ENCODE measurements around the gene OARD1. TPM values are rescaled to one million over a fixed set of nuclear protein-coding genes. Genes with fewer than 3 reads are reported as not detected.

The OARD1 gene
- total and polyA plus RNA-seq, 2 experiments from 2014 or later: 31.2 to 46.4 TPM

- Histone ChIP-seq H3K4me3 (peak overlapping the region; percentile 23), H3K4me1 (ENCODE audit: insufficient read depth) (peaks cover 9% of the 10 kb centered on the region), H3K9me2 (replicated peaks; ENCODE audit: insufficient read depth) (no peaks in the 10 kb centered on the region), H3K36me3 (replicated peaks; ENCODE audit: insufficient read depth, low read depth) (no peaks in the 10 kb centered on the region), H3K27me3 (no peaks in the 10 kb centered on the region), H2AFZ (peak overlapping the region; percentile 86), H4K20me1 (ENCODE audit: insufficient read depth, poor library complexity, severe bottlenecking) (no peaks in the 10 kb centered on the region), H3K27ac (peak overlapping the region; percentile 76), H3K4me2 (peak overlapping the region; percentile 82), H3K79me2 (no peaks in the 10 kb centered on the region), H3K9me3 (ENCODE audit: low read depth) (no peaks in the 10 kb centered on the region)
- no peak for DNase-seq (ENCODE audit: low spot score)
- TF ChIP-seq EZH2 (IDR thresholded peaks at IDR 0.05; ENCODE audit: borderline replicate concordance) (no peak), CTCF (IDR thresholded peaks at IDR 0.05; ENCODE audit: poor library complexity) (no peak), EZH2phosphoT487 (IDR thresholded peaks at IDR 0.05; ENCODE audit: low read depth, severe bottlenecking, unreplicated experiment) (no peak)
- WGBS (ENCODE audit: low lambda C conversion rate, missing lambda C conversion rate): 48% methylated on average over 13 of the region's 13 CpGs
Measured at GRCh38 chr6:41028561-41029412, 43.4 kb downstream of the OARD1 start.

GRCh38 chr6:41027799-41028560 lies 44.2 kb downstream of the OARD1 start:
- Histone ChIP-seq H3K4me1 (ENCODE audit: insufficient read depth) (peaks cover 9% of the 10 kb centered on the region), H2AFZ (peak overlapping the region; percentile 86), H3K4me2 (peak overlapping the region; percentile 82), H3K9me3 (ENCODE audit: low read depth) (no peaks in the 10 kb centered on the region), H4K20me1 (ENCODE audit: insufficient read depth, poor library complexity, severe bottlenecking) (no peaks in the 10 kb centered on the region), H3K4me3 (peak overlapping the region; percentile 23), H3K27ac (peak overlapping the region; percentile 76), H3K27me3 (no peaks in the 10 kb centered on the region), H3K36me3 (replicated peaks; ENCODE audit: insufficient read depth, low read depth) (no peaks in the 10 kb centered on the region), H3K9me2 (replicated peaks; ENCODE audit: insufficient read depth) (no peaks in the 10 kb centered on the region), H3K79me2 (no peaks in the 10 kb centered on the region)
- 6% methylated on average over 45 of the region's 45 CpGs for WGBS (ENCODE audit: low lambda C conversion rate, missing lambda C conversion rate)
- TF ChIP-seq EZH2 (IDR thresholded peaks at IDR 0.05; ENCODE audit: borderline replicate concordance) (no peak), CTCF (IDR thresholded peaks at IDR 0.05; ENCODE audit: poor library complexity) (peak; percentile 100)
- peak; percentile 89 for DNase-seq (ENCODE audit: low spot score)

GRCh38 chr6:41027241-41027640 lies 44.9 kb downstream of the OARD1 start:
- peak overlapping the region; percentile 65 for H3K27ac ChIP-seq
- H3K4me2 ChIP-seq: peak overlapping the region; percentile 82
- WGBS (ENCODE audit: low lambda C conversion rate, missing lambda C conversion rate): 54% methylated on average over 4 of the region's 4 CpGs
- peak overlapping the region; percentile 86 for H2AFZ ChIP-seq
- no peaks in the 10 kb centered on the region for H3K36me3 ChIP-seq (replicated peaks; ENCODE audit: insufficient read depth, low read depth)
- no peaks in the 10 kb centered on the region for H3K9me3 ChIP-seq (ENCODE audit: low read depth)
- no peak for DNase-seq (ENCODE audit: low spot score)
- H3K9me2 ChIP-seq (replicated peaks; ENCODE audit: insufficient read depth): no peaks in the 10 kb centered on the region
- H3K79me2 ChIP-seq: no peaks in the 10 kb centered on the region
- no peak for TF ChIP-seq EZH2 (IDR thresholded peaks at IDR 0.05; ENCODE audit: borderline replicate concordance)
- no peak for TF ChIP-seq CTCF (IDR thresholded peaks at IDR 0.05; ENCODE audit: poor library complexity)
- no peak for TF ChIP-seq EZH2phosphoT487 (IDR thresholded peaks at IDR 0.05; ENCODE audit: low read depth, severe bottlenecking, unreplicated experiment)
- no peaks in the 10 kb centered on the region for H3K27me3 ChIP-seq
- H3K4me1 ChIP-seq (ENCODE audit: insufficient read depth): peaks cover 9% of the 10 kb centered on the region
- H4K20me1 ChIP-seq (ENCODE audit: insufficient read depth, poor library complexity, severe bottlenecking): no peaks in the 10 kb centered on the region
- no peak overlapping the region for H3K4me3 ChIP-seq
